Cortex of kidney (tissue), 1 donor: Measurements from ENCODE around the gene CHST15.
"Not testable (repeated sequence)": the region's sequence is repeated elsewhere in the genome, so short reads cannot be mapped to it uniquely, and the experiment has no call there.

Experiments
- DNase-seq: peaks from one replicate; lab custom pipeline; 2025; lab: John Stamatoyannopoulos, UW

The CHST15 gene

DNA sequence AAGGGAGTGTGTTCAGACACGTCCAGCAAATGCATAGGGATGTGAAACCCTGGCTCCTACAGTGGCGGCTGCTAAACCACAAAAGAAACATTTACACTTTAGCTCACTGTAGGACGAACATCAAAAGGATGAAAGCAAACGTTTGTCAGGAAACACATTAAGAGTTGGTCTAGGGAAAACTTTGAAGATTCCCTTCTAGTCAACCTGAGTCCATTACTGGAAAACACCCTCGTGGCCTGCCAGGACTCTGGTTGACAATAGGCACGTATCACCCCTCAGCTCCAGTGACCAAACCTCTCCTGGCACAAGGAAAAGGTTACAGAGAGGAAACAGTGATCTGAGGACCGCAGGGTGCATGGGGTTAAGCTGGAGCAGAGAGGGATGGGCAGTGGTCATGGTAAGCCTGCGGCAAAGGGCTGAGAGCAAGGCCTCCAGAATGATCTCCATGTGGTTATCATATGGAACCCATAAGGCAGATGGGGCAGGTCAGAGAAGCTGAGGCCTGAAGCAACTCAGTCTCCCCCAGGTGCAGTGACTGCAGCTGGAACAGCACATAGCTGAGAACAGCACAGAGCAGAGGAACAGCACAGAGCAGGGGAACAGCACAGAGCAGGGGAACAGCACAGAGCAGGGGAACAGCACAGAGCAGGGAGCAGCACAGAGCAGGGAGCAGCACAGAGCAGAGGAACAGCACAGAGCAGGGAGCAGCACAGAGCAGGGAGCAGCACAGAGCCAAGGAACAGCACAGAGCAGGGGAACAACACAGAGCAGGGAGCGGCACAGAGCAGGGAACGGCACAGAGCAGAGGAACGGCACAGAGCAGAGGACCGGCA is 49.9 kb downstream of the CHST15 start:
- DNase-seq = no peak

GRCh38 chr10:124042656-124043309 is 50.6 kb downstream of the CHST15 start:
- no peak for DNase-seq

- DNase-seq = no peak
These were observed 51.5 kb downstream of the CHST15 start for GRCh38 chr10:124041675-124042445.

DNA sequence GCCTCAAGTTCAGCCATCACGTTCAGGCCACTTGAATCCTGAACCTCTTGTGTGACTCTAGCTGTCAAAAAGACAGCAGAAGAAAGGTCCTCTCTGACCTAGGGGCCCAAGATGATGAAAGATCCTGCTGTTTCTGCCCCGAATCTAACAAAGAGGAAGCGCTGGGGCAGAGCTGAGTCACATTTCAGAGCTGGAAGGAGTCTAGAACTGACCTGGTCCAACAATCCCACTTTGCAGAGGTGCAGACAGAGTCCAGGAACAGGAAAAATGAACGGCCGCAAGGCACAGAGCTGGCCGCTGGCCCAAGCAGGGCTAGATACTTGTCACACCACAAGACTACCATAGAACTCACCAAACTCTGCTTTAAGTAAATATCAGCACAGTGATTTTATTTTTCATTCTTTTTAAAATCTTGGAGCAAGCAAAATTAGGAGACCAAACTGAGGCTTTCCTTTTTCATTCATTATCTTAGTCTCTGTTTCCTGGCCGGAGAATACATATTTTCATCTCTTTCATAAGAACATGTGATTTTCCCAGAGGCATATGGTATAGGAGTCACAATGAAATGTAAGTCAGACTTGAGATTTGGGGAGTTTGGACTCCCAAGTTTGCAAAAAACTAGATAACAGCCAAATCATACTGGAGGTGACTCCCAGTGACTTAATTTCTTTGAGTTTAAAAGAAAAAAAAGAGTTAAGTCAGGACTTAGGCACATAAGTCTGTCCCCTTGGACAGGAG is 52.8 kb downstream of the CHST15 start:
- no peak for DNase-seq

DNA sequence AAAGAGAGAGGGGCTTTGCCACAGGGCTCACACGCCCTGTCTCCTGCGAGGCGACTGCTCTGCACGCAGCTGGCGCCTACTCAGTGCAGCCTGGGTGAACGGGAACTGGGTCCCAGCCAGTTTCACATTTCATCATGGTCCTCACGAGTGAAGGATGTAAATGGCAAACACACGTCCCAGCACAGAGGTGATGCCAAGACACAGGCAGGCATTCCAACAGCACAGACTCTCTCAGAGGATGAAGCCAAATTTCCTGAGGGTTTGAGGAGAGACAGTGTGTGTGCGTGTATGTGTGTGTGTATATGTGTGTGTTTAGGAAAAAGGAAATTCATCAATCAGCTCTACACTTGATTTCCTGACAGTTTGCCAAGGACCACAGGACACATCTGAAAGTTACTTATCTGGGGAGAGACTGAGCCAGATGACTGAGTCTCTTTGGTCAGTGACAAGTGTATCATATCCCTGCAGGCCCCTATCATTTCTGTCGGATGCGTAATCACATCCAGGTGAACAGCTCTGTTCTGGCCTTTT is 53.9 kb downstream of the CHST15 start:
- no peak for DNase-seq

DNA sequence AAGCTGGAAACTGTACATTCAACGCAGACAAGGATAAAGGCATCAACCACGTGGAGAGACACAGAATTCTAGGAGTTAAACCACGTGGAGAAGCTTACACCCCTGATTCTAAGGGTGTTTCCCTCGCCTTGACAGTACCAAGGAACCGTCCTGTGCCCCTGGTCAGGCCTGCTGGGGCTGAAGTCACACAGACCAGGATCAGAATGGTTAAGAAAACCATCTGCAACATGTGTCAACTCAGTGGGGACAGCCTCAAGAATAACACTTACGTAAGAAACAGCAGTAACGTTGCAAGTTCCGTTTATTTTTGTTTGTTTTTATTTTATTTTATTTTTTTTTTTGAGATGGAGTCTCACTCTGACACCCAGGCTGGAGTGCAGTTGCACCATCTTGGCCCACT is 55.6 kb downstream of the CHST15 start:
- DNase-seq = no peak

GRCh38 chr10:124037286-124037685 is 56.1 kb downstream of the CHST15 start:
- DNase-seq = no peak

GRCh38 chr10:124036746-124037145 is 56.7 kb downstream of the CHST15 start:
- no peak for DNase-seq

DNA sequence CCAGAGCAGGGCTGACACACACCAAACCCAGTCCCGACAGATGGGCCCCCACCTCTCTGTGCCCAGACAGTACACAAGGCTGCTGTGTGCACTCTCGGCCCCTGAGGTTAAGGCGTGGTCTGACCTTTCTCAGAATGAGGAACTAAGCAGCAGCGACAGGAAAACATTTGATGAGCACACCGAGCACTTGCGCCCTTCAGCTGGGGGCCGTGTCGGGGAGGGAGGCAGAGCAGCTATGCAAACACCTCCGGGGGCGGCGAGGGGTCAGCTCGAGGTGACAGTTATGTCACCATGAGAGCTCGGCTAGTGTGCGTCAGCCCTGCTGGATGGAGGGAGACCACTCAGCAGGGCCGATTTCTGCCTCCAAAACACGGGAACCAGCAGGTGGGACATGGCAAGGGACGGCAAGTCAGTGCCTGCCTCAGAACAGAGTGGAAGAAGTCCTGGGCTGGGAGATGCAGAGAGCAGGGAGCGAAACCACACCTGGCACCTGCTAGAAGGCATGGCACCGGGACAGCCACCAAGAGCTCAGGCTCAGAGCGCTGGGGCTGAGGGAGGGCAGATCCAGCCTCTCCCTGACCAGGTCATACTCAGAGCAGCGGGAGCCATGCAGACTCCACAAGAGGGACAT is 57.4 kb downstream of the CHST15 start:
- DNase-seq = no peak

GRCh38 chr10:124035306-124035927 is 58.0 kb downstream of the CHST15 start:
- DNase-seq = no peak

DNA sequence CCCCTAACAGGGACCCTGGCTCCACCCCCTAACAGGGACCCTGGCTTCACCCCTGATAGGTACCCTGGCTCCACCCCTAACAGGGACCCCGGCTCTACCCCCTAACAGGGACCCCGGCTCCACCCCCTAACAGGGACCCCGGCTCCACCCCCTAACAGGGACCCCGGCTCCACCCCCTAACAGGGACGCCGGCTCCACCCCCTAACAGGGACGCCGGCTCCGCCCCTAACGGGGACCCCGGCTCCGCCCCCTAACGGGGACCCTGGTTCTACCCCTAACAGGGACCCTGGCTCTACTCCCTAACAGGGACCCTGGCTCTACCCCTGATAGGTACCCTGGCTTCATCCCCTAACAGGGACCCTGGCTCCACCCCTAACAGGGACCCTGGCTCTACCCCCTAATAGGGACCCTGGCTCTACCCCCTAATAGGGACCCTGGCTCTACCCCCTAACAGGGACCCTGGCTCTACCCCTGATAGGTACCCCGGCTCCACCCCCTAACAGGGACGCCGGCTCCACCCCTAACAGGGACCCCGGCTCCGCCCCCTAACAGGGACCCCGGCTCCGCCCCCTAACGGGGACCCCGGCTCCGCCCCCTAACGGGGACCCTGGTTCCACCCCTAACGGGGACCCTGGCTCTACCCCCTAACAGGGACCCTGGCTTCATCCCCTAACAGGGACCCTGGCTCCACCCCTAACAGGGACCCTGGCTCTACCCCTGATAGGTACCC is 58.7 kb downstream of the CHST15 start:
- not testable (repeated sequence) for DNase-seq

GRCh38 chr10:124033887-124034218 is 59.5 kb downstream of the CHST15 start:
- no peak for DNase-seq

DNA sequence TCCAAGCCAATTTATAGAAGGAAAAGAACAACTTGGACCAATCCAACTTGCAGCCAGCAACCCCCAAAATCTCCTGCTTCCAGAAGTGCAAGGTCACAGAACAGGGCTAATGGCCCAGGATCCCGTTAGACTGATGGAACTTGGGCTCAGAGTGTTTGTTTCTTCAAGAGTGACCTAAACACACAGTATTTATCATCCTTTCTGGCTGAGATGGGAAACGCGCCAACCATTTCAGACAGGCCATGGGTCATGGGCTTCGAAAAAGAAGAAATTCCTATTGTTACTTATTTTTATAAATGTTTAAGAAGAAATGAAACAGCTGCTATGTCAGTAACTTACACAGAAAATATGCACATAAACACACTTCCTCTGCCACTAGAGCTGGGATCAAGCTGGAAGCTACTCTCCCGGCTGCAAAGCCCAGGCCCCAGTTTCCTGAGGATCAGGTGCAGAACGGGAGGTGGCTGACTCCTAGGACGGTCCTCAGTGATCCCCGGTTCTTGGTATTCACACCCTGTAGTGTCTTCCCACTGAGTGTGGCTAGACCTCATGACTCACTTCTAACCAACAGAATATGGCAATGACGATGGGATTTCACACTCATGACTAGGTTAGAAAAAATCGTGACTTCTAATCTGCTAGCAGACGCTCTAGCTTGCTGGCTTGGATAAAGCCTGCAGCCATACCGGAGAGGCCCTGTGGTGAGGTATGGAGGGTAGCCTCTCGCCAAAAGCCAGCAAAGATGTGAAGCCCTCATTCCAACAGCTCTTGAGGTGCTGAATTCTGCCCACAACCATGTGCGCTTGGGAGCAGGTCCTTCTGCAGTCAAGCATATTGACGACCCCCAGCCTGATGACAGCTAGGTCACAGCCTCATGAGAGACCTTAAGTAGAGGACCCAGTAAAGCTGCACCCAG is 60.2 kb downstream of the CHST15 start:
- no peak for DNase-seq

- DNase-seq = no peak
These were observed 61.1 kb downstream of the CHST15 start for GRCh38 chr10:124032087-124032935.

GRCh38 chr10:124030492-124031110 is 62.8 kb downstream of the CHST15 start:
- no peak for DNase-seq

DNA sequence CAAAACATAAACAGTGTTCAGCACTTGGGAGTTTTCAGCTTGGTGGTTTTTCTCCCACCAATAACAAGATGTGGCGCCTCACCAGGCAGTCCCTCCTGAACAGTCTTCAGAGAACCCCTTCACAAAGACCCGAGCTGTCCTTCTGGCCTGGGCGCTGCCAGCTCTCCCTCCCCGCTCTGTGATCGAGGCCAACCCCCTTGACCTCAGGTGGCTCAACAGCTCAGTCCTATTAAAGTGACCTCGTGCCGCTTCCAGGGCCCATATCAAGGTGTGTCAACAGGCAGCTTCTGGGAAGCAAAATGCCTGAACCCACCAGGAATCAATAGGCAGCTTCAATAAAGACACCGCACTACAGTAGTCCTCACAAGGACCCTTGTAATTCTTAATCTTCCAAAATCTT is 63.3 kb downstream of the CHST15 start:
- no peak for DNase-seq

DNA sequence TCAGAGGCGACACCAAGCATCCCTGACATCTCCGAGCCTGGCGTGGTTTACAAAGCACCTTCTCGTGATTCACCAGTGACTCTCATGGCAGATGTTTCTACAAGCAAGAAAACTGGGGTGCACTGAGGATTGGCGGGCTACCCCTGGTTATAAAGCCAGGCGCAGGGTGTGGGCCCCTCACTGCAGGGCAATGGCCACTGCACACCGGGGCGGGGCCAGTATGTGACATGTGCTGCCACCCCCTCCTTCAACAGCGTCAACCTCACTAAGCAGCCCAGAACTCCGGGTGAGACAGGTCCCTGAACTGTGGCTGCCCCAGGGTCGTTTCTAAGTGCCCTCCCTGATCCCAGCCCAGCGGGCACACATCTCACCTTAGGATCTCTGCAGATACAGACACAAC is 63.8 kb downstream of the CHST15 start:
- DNase-seq = no peak
